Breast epithelium (tissue), 3 donors: Measurements from ENCODE around the gene GSG1.

Experiments
- POLR2A ChIP-seq: fragments of 450-650 bp; IDR thresholded peaks from one replicate; pipeline ENCODE4 v1.6.1; 2016; ENCODE audit warnings: antibody characterized with exemption, mild to moderate bottlenecking, moderate library complexity
- TF ChIP-seq, protein P1 (sequence below), 3 donors: fragments of 450-650 bp; IDR thresholded peaks; one replicate each; pipeline ENCODE4 v1.5.1; 2016 to 2017; ENCODE audit warnings: antibody characterized with exemption in 3 of 3, mild to moderate bottlenecking in 3 of 3, moderate library complexity in 3 of 3

DNA sequence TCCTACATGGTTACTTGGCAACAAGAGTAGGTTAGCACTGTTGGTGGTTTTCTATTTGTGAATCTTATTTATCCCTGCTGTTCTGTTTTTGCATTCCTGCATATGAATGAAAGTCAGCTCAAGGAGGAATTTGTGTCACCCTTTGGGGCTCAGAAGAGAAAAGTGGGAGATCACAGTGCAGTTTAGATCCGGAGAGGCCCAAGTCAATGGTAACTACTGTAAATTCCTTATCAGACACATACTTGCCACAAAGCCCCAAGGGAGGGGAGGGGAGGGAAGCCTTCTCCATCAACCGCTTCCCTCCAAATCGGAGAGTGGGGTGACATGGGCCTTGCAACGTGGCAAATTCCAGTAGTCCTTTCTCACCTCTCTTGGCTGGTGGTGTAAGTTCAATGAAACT, 15.0 kb downstream of the GSG1 start:
- TF ChIP-seq, protein P1, sequence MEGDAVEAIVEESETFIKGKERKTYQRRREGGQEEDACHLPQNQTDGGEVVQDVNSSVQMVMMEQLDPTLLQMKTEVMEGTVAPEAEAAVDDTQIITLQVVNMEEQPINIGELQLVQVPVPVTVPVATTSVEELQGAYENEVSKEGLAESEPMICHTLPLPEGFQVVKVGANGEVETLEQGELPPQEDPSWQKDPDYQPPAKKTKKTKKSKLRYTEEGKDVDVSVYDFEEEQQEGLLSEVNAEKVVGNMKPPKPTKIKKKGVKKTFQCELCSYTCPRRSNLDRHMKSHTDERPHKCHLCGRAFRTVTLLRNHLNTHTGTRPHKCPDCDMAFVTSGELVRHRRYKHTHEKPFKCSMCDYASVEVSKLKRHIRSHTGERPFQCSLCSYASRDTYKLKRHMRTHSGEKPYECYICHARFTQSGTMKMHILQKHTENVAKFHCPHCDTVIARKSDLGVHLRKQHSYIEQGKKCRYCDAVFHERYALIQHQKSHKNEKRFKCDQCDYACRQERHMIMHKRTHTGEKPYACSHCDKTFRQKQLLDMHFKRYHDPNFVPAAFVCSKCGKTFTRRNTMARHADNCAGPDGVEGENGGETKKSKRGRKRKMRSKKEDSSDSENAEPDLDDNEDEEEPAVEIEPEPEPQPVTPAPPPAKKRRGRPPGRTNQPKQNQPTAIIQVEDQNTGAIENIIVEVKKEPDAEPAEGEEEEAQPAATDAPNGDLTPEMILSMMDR (IDR thresholded peaks at IDR 0.05): no peak
- TF ChIP-seq POLR2A: no peak
